Spleen (tissue), 7 donors: Measurements from ENCODE around the gene GZMA.

Experiments used
- POLR2A ChIP-seq, 3 donors: fragments of 450-650 bp; IDR thresholded peaks; one replicate each; pipeline ENCODE4 v1.5.1; 2017; ENCODE audit warnings: antibody characterized with exemption in 3 of 3, mild to moderate bottlenecking in 1 of 3
- TF ChIP-seq, protein P1 (sequence below), 11 experiments: fragments of 200-600 bp in 7 of 11; fragments of 450-650 bp in 4 of 11; sonication (generic) in 4 of 11; IDR thresholded peaks in 8 of 11; conservative IDR thresholded peaks in 3 of 11; 1 replicate in 7 of 11; 2 replicates in 4 of 11; pipeline versions ENCODE4 v1.4.0 to v1.8.0; 2016 to 2021; ENCODE audit warnings: antibody characterized with exemption in 11 of 11, inconsistent platforms in 4 of 11, mild to moderate bottlenecking in 1 of 11
- donor health status: DM: no; HTN: no; CAD: no; lungs with moderate emphysema.
- donor health status: DM: no; HTN: no; CAD: no.
- donor health status: DM: no; HTN: no; CAD: no.

- TF ChIP-seq, protein P1, sequence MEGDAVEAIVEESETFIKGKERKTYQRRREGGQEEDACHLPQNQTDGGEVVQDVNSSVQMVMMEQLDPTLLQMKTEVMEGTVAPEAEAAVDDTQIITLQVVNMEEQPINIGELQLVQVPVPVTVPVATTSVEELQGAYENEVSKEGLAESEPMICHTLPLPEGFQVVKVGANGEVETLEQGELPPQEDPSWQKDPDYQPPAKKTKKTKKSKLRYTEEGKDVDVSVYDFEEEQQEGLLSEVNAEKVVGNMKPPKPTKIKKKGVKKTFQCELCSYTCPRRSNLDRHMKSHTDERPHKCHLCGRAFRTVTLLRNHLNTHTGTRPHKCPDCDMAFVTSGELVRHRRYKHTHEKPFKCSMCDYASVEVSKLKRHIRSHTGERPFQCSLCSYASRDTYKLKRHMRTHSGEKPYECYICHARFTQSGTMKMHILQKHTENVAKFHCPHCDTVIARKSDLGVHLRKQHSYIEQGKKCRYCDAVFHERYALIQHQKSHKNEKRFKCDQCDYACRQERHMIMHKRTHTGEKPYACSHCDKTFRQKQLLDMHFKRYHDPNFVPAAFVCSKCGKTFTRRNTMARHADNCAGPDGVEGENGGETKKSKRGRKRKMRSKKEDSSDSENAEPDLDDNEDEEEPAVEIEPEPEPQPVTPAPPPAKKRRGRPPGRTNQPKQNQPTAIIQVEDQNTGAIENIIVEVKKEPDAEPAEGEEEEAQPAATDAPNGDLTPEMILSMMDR (IDR thresholded peaks at IDR 0.05 in 8 of 11, conservative IDR thresholded peaks at IDR 0.05 in 3 of 11) = no peak
- no peak for TF ChIP-seq POLR2A (IDR thresholded peaks at IDR 0.05)
These were observed 38.6 kb downstream of the GZMA start for GRCh38 chr5:55140908-55141665.
